Hepatocyte (in vitro differentiated cells): ENCODE data around the gene FAM98A. TPM values are rescaled to one million over a fixed set of nuclear protein-coding genes. Genes with fewer than 3 reads are reported as not detected.

Experiments used
- DNase-seq: peaks from one replicate; pipeline ENCODE4 v3.0.0-alpha.2; 2016; ENCODE audit warnings: low spot score
- H2AFZ ChIP-seq: fragments of 200-600 bp; sonication (generic); 2 replicates; pipeline ENCODE4 v1.6.0; 2016; ENCODE audit warnings: antibody characterized with exemption, mild to moderate bottlenecking
- H3K27ac ChIP-seq: fragments of 200-600 bp; sonication (generic); 2 replicates; pipeline ENCODE4 v1.5.1; 2016; ENCODE audit warnings: mild to moderate bottlenecking
- H3K27me3 ChIP-seq: fragments of 200-600 bp; sonication (generic); 2 replicates; pipeline ENCODE4 v1.6.1; 2016
- H3K36me3 ChIP-seq: fragments of 200-600 bp; sonication (generic); replicated peaks from 2 replicates; pipeline ENCODE4 v1.5.1; 2016; ENCODE audit warnings: low read depth; ENCODE audit not compliant: insufficient read depth
- H3K4me1 ChIP-seq: fragments of 200-600 bp; sonication (generic); 2 replicates; pipeline ENCODE4 v1.5.1; 2016; ENCODE audit warnings: mild to moderate bottlenecking, moderate library complexity; ENCODE audit not compliant: insufficient read depth
- H3K4me2 ChIP-seq: fragments of 200-600 bp; sonication (generic); 2 replicates; pipeline ENCODE4 v1.6.0; 2016
- H3K4me3 ChIP-seq: fragments of 200-600 bp; sonication (generic); 2 replicates; pipeline ENCODE4 v1.5.1; 2016; ENCODE audit warnings: mild to moderate bottlenecking
- H3K79me2 ChIP-seq: fragments of 200-600 bp; sonication (generic); 2 replicates; pipeline ENCODE4 v1.6.0; 2017; ENCODE audit warnings: mild to moderate bottlenecking
- H3K9me2 ChIP-seq: fragments of 200-600 bp; sonication (generic); replicated peaks from 2 replicates; pipeline ENCODE4 v1.6.0; 2017; ENCODE audit warnings: mild to moderate bottlenecking; ENCODE audit not compliant: insufficient read depth
- H3K9me3 ChIP-seq: fragments of 200-600 bp; sonication (generic); 2 replicates; pipeline ENCODE4 v1.5.1; 2016; ENCODE audit warnings: low read depth, mild to moderate bottlenecking
- H4K20me1 ChIP-seq: fragments of 200-600 bp; sonication (generic); 2 replicates; pipeline ENCODE4 v1.6.0; 2016; ENCODE audit warnings: mild to moderate bottlenecking; ENCODE audit not compliant: insufficient read depth, poor library complexity, severe bottlenecking
- CTCF ChIP-seq: fragments of 200-600 bp; sonication (generic); IDR thresholded peaks from 2 replicates; pipeline ENCODE4 v1.5.1; 2016; ENCODE audit warnings: antibody characterized with exemption, mild to moderate bottlenecking; ENCODE audit not compliant: poor library complexity
- EZH2 ChIP-seq: fragments of 200-600 bp; sonication (generic); IDR thresholded peaks from 2 replicates; pipeline ENCODE4 v1.6.1; 2016; ENCODE audit warnings: antibody characterized with exemption, mild to moderate bottlenecking, borderline replicate concordance
- EZH2phosphoT487 ChIP-seq: fragments of 200-600 bp; sonication (generic); IDR thresholded peaks from one replicate; pipeline ENCODE4 v1.6.1; 2018; ENCODE audit warnings: antibody characterized with exemption, mild to moderate bottlenecking, low read depth, moderate library complexity; ENCODE audit not compliant: unreplicated experiment, severe bottlenecking
- WGBS: methylation state at CpG from one replicate; pipeline ENCODE4 v1.1.6; 2016; ENCODE audit warnings: low lambda C conversion rate; ENCODE audit errors: missing lambda C conversion rate; 5-methylcytosine and 5-hydroxymethylcytosine counted together
- polyA plus RNA-seq: library from polyadenylated mRNA; unstranded; fragments of >200 nt; fragmentation: Nextera tagmentation; extraction: Ambion mirVana; gene quantifications from 2 replicates; pipeline ENCODE4 v1.2.1, GENCODE V29; 2016
- total RNA-seq: library from RNA; depleted of rRNA; stranded (reverse); fragments of >200 nt; gene quantifications from 2 replicates; pipeline ENCODE4 v1.2.3, GENCODE V29; 2014

The FAM98A gene
- total and polyA plus RNA-seq, 2 experiments from 2014 or later: 18.8 to 50.4 TPM

- Histone ChIP-seq H2AFZ (peak overlapping the region; percentile 53), H4K20me1 (peaks cover 7% of the 10 kb centered on the region), H3K9me3 (no peaks in the 10 kb centered on the region), H3K27ac (peak overlapping the region; percentile 70), H3K4me3 (peak overlapping the region; percentile 32), H3K9me2 (no peaks in the 10 kb centered on the region), H3K36me3 (no peaks in the 10 kb centered on the region), H3K4me2 (peak overlapping the region; percentile 95), H3K79me2 (peaks cover 47% of the 10 kb centered on the region), H3K27me3 (no peaks in the 10 kb centered on the region), H3K4me1 (peaks cover 14% of the 10 kb centered on the region)
- DNase-seq: peak; percentile 47
- 2% methylated on average over 22 of the region's 23 CpGs for WGBS
- TF ChIP-seq EZH2phosphoT487 (no peak), CTCF (no peak), EZH2 (no peak)
Observed at GRCh38 chr2:33598561-33599174, 431 bp downstream of the FAM98A start.

GRCh38 chr2:33597026-33597425 is 2.1 kb downstream of the FAM98A start:
- H3K36me3 ChIP-seq: no peaks in the 10 kb centered on the region
- H3K9me2 ChIP-seq: no peaks in the 10 kb centered on the region
- no peaks in the 10 kb centered on the region for H3K27me3 ChIP-seq
- H2AFZ ChIP-seq: no peak overlapping the region
- DNase-seq: no peak
- WGBS: 89% methylated on average over 3 of the region's 3 CpGs
- peaks cover 7% of the 10 kb centered on the region for H4K20me1 ChIP-seq
- no peak for TF ChIP-seq EZH2phosphoT487
- no peak for TF ChIP-seq EZH2
- no peak for TF ChIP-seq CTCF
- peak overlapping the region; percentile 95 for H3K4me2 ChIP-seq
- H3K4me1 ChIP-seq: peaks cover 14% of the 10 kb centered on the region
- H3K27ac ChIP-seq: no peak overlapping the region
- no peaks in the 10 kb centered on the region for H3K9me3 ChIP-seq
- no peak overlapping the region for H3K4me3 ChIP-seq
- H3K79me2 ChIP-seq: peaks cover 47% of the 10 kb centered on the region

GRCh38 chr2:33595385-33595784 is 3.7 kb downstream of the FAM98A start:
- Histone ChIP-seq H3K9me2 (no peaks in the 10 kb centered on the region), H3K79me2 (peaks cover 47% of the 10 kb centered on the region), H3K27me3 (no peaks in the 10 kb centered on the region), H3K4me1 (peaks cover 14% of the 10 kb centered on the region), H3K4me3 (no peak overlapping the region), H3K9me3 (no peaks in the 10 kb centered on the region), H2AFZ (no peak overlapping the region), H3K36me3 (no peaks in the 10 kb centered on the region), H3K27ac (no peak overlapping the region), H3K4me2 (no peak overlapping the region), H4K20me1 (peaks cover 7% of the 10 kb centered on the region)
- WGBS: 70% methylated on average over 3 of the region's 3 CpGs
- no peak for DNase-seq
- TF ChIP-seq CTCF (no peak), EZH2 (no peak), EZH2phosphoT487 (no peak)

GRCh38 chr2:33589444-33589843 is 9.7 kb downstream of the FAM98A start:
- Histone ChIP-seq H3K4me3 (no peak overlapping the region), H2AFZ (no peak overlapping the region), H4K20me1 (no peaks in the 10 kb centered on the region), H3K27me3 (no peaks in the 10 kb centered on the region), H3K9me2 (no peaks in the 10 kb centered on the region), H3K27ac (no peak overlapping the region), H3K36me3 (no peaks in the 10 kb centered on the region), H3K4me1 (peaks cover 8% of the 10 kb centered on the region), H3K4me2 (no peak overlapping the region), H3K79me2 (peaks cover 4% of the 10 kb centered on the region), H3K9me3 (no peaks in the 10 kb centered on the region)
- 42% methylated on average over 1 of the region's 1 CpG for WGBS
- TF ChIP-seq EZH2phosphoT487 (no peak), EZH2 (no peak), CTCF (no peak)
- no peak for DNase-seq
